CD4-positive, alpha-beta T cell (primary cell): ENCODE measurements around the gene ATP10A. TPM values are rescaled to one million over a fixed set of nuclear protein-coding genes. Genes with fewer than 3 reads are reported as not detected.

ENCODE experiments used
- ATAC-seq: fragments of 200-7000 bp; cut with Tn5 transposase; one replicate; pipeline ENCODE4 v1.10.0; 2022; ENCODE audit warnings: mild to moderate bottlenecking; ENCODE audit not compliant: poor library complexity
- CTCF ChIA-PET: fragments of 350-600 bp; sonication (Branson Sonifier 250); formaldehyde crosslinking; loops from one replicate; lab custom pipeline; 2021; ENCODE audit warnings: antibody characterized with exemption, inconsistent platforms; lab: Charles Lee
- POLR2A ChIA-PET: fragments of 350-600 bp; sonication (Branson Sonifier 250); formaldehyde crosslinking; loops from one replicate; lab custom pipeline; 2021; ENCODE audit warnings: antibody characterized with exemption, inconsistent platforms; lab: Charles Lee
- DNase-seq, 14 experiments: peaks; one replicate each; pipeline ENCODE4 v3.0.0-alpha.2; 2013 to 2020; ENCODE audit warnings: mixed read lengths in 2 of 14
- H3K27ac ChIP-seq, 2 donors: one replicate each; pipeline versions ENCODE4 v1.5.1 to v1.7.0; 2013; ENCODE audit warnings: low read length in 2 of 2, low read depth in 1 of 2, mild to moderate bottlenecking in 1 of 2
- H3K27me3 ChIP-seq, 2 experiments: 1 replicate in 1 of 2; 2 replicates in 1 of 2; pipeline versions ENCODE4 v1.6.1 to v1.7.0; 2013; ENCODE audit warnings: low read length in 2 of 2, control low read depth in 1 of 2, mild to moderate bottlenecking in 1 of 2, moderate library complexity in 1 of 2; ENCODE audit not compliant: insufficient read depth in 2 of 2, control insufficient read depth in 1 of 2
- H3K36me3 ChIP-seq: one replicate; pipeline ENCODE4 v1.6.1; 2013; ENCODE audit warnings: low read length, control low read depth; ENCODE audit not compliant: insufficient read depth
- H3K4me1 ChIP-seq: one replicate; pipeline ENCODE4 v1.6.1; 2013; ENCODE audit warnings: low read length, control low read depth; ENCODE audit not compliant: insufficient read depth
- H3K4me3 ChIP-seq: one replicate; pipeline ENCODE4 v1.5.1; 2013; ENCODE audit warnings: mild to moderate bottlenecking, low read length, moderate library complexity
- H3K9me3 ChIP-seq, 2 experiments: 1 replicate in 1 of 2; 2 replicates in 1 of 2; pipeline versions ENCODE4 v1.6.1 to v1.7.0; 2013; ENCODE audit warnings: low read length in 2 of 2, mild to moderate bottlenecking in 2 of 2, control low read depth in 1 of 2, moderate library complexity in 1 of 2; ENCODE audit not compliant: control insufficient read depth in 1 of 2, insufficient read depth in 1 of 2
- H3K27ac Mint-ChIP-seq: one replicate; pipeline ENCODE4 v1.8.0; 2020; ENCODE audit warnings: mixed read lengths
- H3K27me3 Mint-ChIP-seq: one replicate; pipeline ENCODE4 v1.8.0; 2021; ENCODE audit warnings: mixed read lengths
- H3K36me3 Mint-ChIP-seq: one replicate; pipeline ENCODE4 v1.8.0; 2021; ENCODE audit warnings: low read depth, mixed read lengths
- H3K4me1 Mint-ChIP-seq: one replicate; pipeline ENCODE4 v1.8.0; 2021; ENCODE audit warnings: low read depth, mixed read lengths
- H3K4me3 Mint-ChIP-seq: one replicate; pipeline ENCODE4 v1.8.0; 2020; ENCODE audit warnings: mild to moderate bottlenecking, mixed read lengths
- H3K9me3 Mint-ChIP-seq: one replicate; pipeline ENCODE4 v1.8.0; 2020; ENCODE audit warnings: mixed read lengths
- intact Hi-C, 2 experiments: fragments of 100-400 bp; cut with DNase I in 1 of 2; cut with micrococcal nuclease in 1 of 2; formaldehyde crosslinking; loops; one replicate each; pipeline versions ENCODE4 v1.15.1 to v1.9.0; 2023 to 2025; cut with DNase I, micrococcal nuclease
- total RNA-seq, 174 experiments: library from RNA in 2 of 174; stranded (reverse) in 2 of 174; gene quantifications; one replicate each; pipeline ENCODE4 v1.2.3 and lab custom pipeline; 2021 to 2026
- TF ChIP-seq, protein P1 (sequence below): fragments of 200-600 bp; IDR thresholded peaks from one replicate; pipeline ENCODE4 v1.8.0; 2022; ENCODE audit warnings: antibody characterized with exemption, mild to moderate bottlenecking

The ATP10A gene
- total RNA-seq, 2 experiments from 2014 or later, result 30.0 to 30.4 TPM

DNA sequence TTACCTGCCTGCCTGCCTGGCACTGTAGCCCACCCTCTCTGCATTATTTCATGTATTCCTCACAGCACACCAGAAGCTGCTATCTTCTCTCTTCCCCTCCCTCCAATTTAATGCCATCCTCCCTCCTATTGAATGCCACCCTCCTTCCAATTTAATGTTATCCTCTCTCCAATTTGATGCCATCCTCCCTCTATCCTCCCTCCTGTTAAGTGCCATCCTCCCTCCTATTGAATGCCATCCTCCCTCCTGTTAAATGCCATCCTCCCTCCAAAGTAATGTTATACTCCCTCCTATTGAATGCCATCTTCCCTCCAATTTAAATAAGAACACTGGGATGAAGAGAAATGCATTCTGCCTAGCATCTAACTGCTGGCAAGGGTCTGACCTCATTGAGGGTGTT, 11.1 kb downstream of the ATP10A start:
- ChIA-PET CTCF (no interaction called here), POLR2A (interaction anchor here (1.0 to 1.2 kb wide), 2 partner anchors 10 to 82 kb away, joined by 3 to 4 read pairs; no protein-coding TSS in a partner anchor)
- H3K4me3 ChIP-seq, result no peak overlapping the region
- intact Hi-C loops, result loop anchor here in 1 of 2 experiments (10.0 kb wide), 1 partner anchor 83 kb away; no protein-coding TSS in a partner anchor
- no peaks in the 10 kb centered on the region for H3K9me3 ChIP-seq
- Mint-ChIP-seq H3K9me3 (no peaks in the 10 kb centered on the region), H3K4me1 (peaks cover 94% of the 10 kb centered on the region), H3K27me3 (no peaks in the 10 kb centered on the region), H3K4me3 (peak overlapping the region; percentile 80), H3K36me3 (peaks cover 36% of the 10 kb centered on the region), H3K27ac (peak overlapping the region; percentile 93)
- DNase-seq, result no peak
- H3K4me1 ChIP-seq, result peaks cover 66% of the 10 kb centered on the region
- H3K36me3 ChIP-seq, result peaks cover 5% of the 10 kb centered on the region
- TF ChIP-seq, protein P1, sequence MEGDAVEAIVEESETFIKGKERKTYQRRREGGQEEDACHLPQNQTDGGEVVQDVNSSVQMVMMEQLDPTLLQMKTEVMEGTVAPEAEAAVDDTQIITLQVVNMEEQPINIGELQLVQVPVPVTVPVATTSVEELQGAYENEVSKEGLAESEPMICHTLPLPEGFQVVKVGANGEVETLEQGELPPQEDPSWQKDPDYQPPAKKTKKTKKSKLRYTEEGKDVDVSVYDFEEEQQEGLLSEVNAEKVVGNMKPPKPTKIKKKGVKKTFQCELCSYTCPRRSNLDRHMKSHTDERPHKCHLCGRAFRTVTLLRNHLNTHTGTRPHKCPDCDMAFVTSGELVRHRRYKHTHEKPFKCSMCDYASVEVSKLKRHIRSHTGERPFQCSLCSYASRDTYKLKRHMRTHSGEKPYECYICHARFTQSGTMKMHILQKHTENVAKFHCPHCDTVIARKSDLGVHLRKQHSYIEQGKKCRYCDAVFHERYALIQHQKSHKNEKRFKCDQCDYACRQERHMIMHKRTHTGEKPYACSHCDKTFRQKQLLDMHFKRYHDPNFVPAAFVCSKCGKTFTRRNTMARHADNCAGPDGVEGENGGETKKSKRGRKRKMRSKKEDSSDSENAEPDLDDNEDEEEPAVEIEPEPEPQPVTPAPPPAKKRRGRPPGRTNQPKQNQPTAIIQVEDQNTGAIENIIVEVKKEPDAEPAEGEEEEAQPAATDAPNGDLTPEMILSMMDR, result no peak
- H3K27me3 ChIP-seq, result no peaks in the 10 kb centered on the region
- ATAC-seq, result no peak
- peak overlapping the region in 1 of 2 donors; percentile 30 for H3K27ac ChIP-seq

DNA sequence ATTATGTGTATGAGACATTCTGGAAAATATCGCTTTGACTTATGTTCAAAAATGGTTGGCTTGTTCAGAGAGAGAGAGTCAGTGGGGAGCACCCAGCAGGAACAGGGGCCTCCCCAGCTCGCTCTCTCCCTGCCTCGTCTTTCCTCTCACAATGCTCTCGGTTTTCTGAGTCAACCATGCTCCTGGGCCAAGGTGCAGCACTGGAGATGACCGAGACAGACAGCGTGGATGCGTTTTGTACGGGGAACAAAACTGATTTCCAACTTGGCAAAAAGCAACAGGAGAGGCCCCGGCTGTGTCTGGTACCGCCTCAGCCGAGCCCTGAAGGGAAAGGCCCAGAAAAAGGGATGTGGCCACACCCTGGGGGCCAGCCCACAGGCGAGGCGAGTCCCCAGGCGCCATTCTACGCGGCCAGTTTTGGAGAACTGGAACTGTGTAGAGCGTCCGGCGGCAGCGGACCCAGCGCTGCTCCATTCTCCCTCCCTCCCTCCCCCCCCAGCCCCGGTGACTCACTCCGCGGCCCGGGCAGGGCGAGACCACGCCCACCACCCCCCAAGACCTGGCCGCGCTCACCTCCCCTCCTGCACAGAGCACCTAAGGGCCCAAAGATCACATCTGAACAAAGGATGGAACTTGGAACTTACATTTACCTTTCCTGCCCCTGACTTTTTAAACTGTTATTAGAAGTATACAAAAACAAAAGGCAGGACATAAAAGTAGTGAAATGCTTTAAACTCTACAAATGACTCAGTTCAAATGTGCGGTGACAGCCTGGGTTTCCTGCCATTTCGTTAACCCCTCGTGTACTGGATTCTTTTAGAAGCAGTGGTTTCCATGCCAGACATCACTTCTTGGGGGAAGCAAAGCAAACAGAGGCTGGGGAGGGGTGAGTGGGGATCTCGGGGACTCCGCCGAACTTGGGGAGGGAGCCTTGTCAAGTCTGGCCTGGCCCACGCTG, 12.7 kb downstream of the ATP10A start:
- H3K9me3 ChIP-seq, result no peaks in the 10 kb centered on the region
- Mint-ChIP-seq H3K4me1 (peaks cover 94% of the 10 kb centered on the region), H3K27me3 (no peaks in the 10 kb centered on the region), H3K9me3 (no peaks in the 10 kb centered on the region), H3K4me3 (peak overlapping the region; percentile 99), H3K27ac (peak overlapping the region; percentile 93), H3K36me3 (peaks cover 21% of the 10 kb centered on the region)
- H3K4me3 ChIP-seq, result peak overlapping the region; percentile 64
- peaks cover under 1% of the 10 kb centered on the region for H3K36me3 ChIP-seq
- H3K27me3 ChIP-seq, result no peaks in the 10 kb centered on the region
- POLR2A ChIA-PET, result interaction anchor here (0.7 to 5.1 kb wide), 4 partner anchors 10 to 83 kb away, joined by 3 to 127 read pairs (median 3); partner anchors contain the start of gene ATP10A
- CTCF ChIA-PET, result interaction anchor here (1.8 kb wide), 1 partner anchor 12 kb away, joined by 8 read pairs; the partner anchor contains the start of gene ATP10A
- peaks cover 80% of the 10 kb centered on the region for H3K4me1 ChIP-seq
- H3K27ac ChIP-seq, result peak overlapping the region; percentile 84 to 92
- DNase-seq (peak; percentile 44 to 87 (median 70)), ATAC-seq (peak; percentile 44)
- intact Hi-C loops, result loop anchor here in 1 of 2 experiments (1.0 to 10.0 kb wide), 2 partner anchors 10 to 84 kb away; no protein-coding TSS in a partner anchor
- TF ChIP-seq, protein P1, result no peak

DNA sequence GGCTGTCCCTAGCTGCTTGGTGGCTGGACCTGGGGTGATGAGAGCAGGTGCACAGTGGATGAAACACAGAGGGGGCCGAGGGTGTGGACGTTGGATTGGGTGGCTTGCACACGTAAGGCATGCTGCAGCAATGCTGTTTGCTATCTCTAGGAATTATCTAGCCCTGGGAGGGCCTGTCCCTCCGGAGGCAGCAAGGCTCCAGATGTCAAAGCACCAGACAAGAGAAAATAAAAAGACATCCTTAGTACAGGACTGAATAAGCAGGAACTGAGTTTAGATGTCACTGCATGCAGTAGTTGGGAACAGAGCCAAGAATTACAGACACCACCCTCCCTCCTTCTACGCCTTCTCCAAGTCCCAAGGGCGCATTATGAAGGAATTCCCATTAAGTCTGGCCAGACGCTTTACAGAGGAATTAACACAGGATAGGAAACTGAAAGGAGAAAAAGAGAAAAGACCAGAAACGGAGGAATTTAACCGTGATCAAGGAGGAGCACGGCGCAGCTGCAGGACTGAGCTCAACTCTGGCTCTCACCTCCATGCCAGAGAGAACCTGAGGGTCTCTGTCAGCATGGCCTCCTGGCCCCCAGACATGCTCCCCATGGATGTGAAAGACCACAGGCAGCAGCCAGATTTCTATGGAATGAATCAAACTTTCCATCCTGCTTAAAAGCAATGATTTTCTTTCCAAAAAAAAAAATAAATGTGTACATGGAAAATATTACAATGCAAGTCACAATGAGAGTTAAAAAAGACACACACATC, 13.8 kb downstream of the ATP10A start:
- H3K4me1 Mint-ChIP-seq, result peaks cover 92% of the 10 kb centered on the region
- Histone ChIP-seq H3K4me1 (peaks cover 90% of the 10 kb centered on the region), H3K4me3 (peak overlapping the region; percentile 64), H3K27ac (peak overlapping the region; percentile 84 to 92), H3K36me3 (no peaks in the 10 kb centered on the region), H3K9me3 (no peaks in the 10 kb centered on the region), H3K27me3 (no peaks in the 10 kb centered on the region)
- ATAC-seq (no peak), DNase-seq (peak in 2 of 14 experiments; percentile 18 to 34)
- no peaks in the 10 kb centered on the region for H3K9me3 Mint-ChIP-seq
- intact Hi-C loops, result loop anchor here (2.0 to 5.0 kb wide), 2 partner anchors 13 to 37 kb away; partner anchors contain the start of gene ATP10A (in 1 of the 2)
- H3K36me3 Mint-ChIP-seq, result peaks cover 12% of the 10 kb centered on the region
- TF ChIP-seq, protein P1, result no peak
- H3K4me3 Mint-ChIP-seq, result peak overlapping the region; percentile 99
- no peaks in the 10 kb centered on the region for H3K27me3 Mint-ChIP-seq
- CTCF ChIA-PET, result interaction anchor here (1.8 kb wide), 1 partner anchor 13 kb away, joined by 8 read pairs; the partner anchor contains the start of gene ATP10A
- POLR2A ChIA-PET, result interaction anchor here (0.8 to 5.1 kb wide), 3 partner anchors 11 to 38 kb away, joined by 3 to 127 read pairs (median 3); partner anchors contain the start of gene ATP10A
- peak overlapping the region; percentile 93 for H3K27ac Mint-ChIP-seq
